Measurements from ENCODE around the gene ERC1.
A peak's percentile ranks its signal among the peaks of the same experiment; 100 is the strongest.

ERC1 gene

GRCh38 chr12:949453-950191 lies 41.4 kb upstream of the ERC1 start, which contains the start of gene RAD52:
TSS of gene RAD52 (minus strand) at chr12:949694. CDS start at chr12:933058, 16,636 bp downstream.
- peak; percentile 90 for DNase-seq (ENCODE audit: extremely low spot score)
- peak; percentile 95 for TF ChIP-seq CTCF (IDR thresholded peaks at IDR 0.05; ENCODE audit: control extremely low read depth, extremely low read depth, low read depth, missing control alignments)
- CTCF ChIA-PET = interaction anchor here (0.6 to 1.8 kb wide), 49 partner anchors 9 to 643 kb away, joined by 3 to 16 read pairs (median 4); partner anchors contain the start of gene WNK1
- POLR2A ChIA-PET = interaction anchor here (0.5 to 0.7 kb wide), 2 partner anchors 272 to 381 kb away, joined by 4 to 9 read pairs; no protein-coding TSS in a partner anchor

- DNase-seq (ENCODE audit: extremely low spot score) = no peak
- ChIA-PET POLR2A (no interaction called here), CTCF (interaction anchor here (1.0 to 1.1 kb wide), 3 partner anchors 142 to 381 kb away, joined by 3 to 4 read pairs (median 3); no protein-coding TSS in a partner anchor)
- TF ChIP-seq CTCF (IDR thresholded peaks at IDR 0.05; ENCODE audit: control extremely low read depth, extremely low read depth, low read depth, missing control alignments) = no peak
Measured at GRCh38 chr12:951176-951575, 39.8 kb upstream of the ERC1 start.

GRCh38 chr12:953776-954175 lies 37.2 kb upstream of the ERC1 start:
- no peak for TF ChIP-seq CTCF (IDR thresholded peaks at IDR 0.05; ENCODE audit: control extremely low read depth, extremely low read depth, low read depth, missing control alignments)
- ChIA-PET CTCF (no interaction called here), POLR2A (no interaction called here)
- no peak for DNase-seq (ENCODE audit: extremely low spot score)

GRCh38 chr12:954741-955140 lies 36.3 kb upstream of the ERC1 start:
- no peak for TF ChIP-seq CTCF (IDR thresholded peaks at IDR 0.05; ENCODE audit: control extremely low read depth, extremely low read depth, low read depth, missing control alignments)
- ChIA-PET CTCF (no interaction called here), POLR2A (no interaction called here)
- DNase-seq (ENCODE audit: extremely low spot score) = no peak

- no peak for TF ChIP-seq CTCF (IDR thresholded peaks at IDR 0.05; ENCODE audit: control extremely low read depth, extremely low read depth, low read depth, missing control alignments)
- no peak for DNase-seq (ENCODE audit: extremely low spot score)
- ChIA-PET POLR2A (no interaction called here), CTCF (interaction anchor here (1.6 kb wide), 1 partner anchor 380 kb away, joined by 5 read pairs; no protein-coding TSS in a partner anchor)
Measured at GRCh38 chr12:955939-956338, 35.1 kb upstream of the ERC1 start.

- DNase-seq (ENCODE audit: extremely low spot score) = peak; percentile 58
- ChIA-PET CTCF (interaction anchor here (0.9 to 2.6 kb wide), 5 partner anchors 9 to 671 kb away, joined by 3 to 10 read pairs (median 4); partner anchors contain the start of genes ERC1, RAD52 and WNT5B), POLR2A (no interaction called here)
- TF ChIP-seq CTCF (IDR thresholded peaks at IDR 0.05; ENCODE audit: control extremely low read depth, extremely low read depth, low read depth, missing control alignments) = no peak
Measured at GRCh38 chr12:958588-959123, 32.4 kb upstream of the ERC1 start.
